Stimulated activated CD4-positive, alpha-beta T cell treated with anti-CD3 and anti-CD28 coated beads, Interleukin-4, amount 100 ng/mL, for 24 hours (primary cell): Measurements from ENCODE around the gene GALT.
A peak's percentile ranks its signal among the peaks of the same experiment; 100 is the strongest.

Experiments used
- DNase-seq: peaks from one replicate; pipeline ENCODE4 v3.0.0-alpha.2; 2020

Gene GALT

DNA sequence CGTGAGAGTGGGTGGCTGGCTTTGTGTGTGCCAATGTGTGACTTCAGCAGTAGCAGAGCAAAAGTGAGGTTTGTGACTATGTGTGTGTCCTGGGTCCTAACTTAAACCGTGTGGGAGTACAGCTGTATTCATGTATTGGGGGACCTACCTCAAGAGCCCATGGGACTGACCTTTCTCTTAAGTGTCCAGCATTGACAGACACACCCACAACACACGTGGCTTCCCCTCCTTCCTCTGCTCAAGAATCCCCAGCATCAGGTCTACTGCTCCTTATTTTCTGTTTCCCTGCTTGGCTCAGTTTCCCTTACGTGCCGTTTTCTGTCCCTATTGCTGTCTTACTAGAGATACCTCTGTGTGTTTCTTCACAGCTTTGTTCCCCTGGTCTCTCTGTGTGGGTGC lies 6.1 kb downstream of the GALT start:
- no peak for DNase-seq

DNA sequence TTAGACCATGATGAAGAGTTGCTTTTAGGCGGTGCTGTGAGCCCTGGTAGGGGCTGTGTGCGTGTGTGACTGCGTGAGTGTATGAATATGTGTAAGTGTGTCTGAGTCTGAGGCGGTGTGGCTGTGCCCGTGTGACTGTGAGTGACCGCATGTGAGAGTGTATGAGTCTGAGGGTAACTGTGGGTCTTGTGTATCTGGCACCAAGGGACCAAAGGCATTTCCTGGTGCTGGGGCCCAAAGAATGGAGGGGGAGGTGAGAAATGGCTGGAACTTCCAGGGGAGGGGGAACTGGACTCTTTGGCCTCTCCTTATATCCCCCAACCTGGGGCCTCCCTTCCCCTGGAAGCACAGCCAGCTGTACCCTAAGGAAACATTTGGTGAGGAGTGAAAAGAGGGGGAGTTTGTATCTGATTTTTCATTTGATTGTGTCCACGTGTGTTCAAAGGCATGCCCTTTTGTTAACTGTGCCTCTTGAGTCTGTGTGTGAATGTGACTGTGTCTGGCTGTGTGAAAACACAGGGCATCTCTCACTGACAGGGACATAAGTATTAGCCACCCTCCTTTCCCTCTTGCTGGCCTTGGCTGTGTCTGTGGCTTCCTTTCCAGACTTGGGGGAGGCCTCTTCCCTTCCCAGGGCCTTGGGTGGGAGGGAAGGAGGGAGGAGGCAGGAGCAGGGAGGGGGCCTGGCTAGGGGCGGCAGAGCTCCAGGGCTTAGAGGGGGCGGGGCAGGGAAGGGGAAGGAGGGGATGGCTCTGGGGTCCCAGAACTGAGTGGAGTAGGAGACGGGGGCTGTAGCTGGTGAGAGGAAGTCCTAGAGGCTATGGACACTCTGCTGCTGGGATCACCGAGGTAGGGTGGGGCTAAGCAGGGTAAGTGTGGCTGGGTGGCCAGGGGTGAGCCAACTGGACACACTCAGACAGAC lies 6.9 kb downstream of the GALT start:
- DNase-seq = no peak

DNA sequence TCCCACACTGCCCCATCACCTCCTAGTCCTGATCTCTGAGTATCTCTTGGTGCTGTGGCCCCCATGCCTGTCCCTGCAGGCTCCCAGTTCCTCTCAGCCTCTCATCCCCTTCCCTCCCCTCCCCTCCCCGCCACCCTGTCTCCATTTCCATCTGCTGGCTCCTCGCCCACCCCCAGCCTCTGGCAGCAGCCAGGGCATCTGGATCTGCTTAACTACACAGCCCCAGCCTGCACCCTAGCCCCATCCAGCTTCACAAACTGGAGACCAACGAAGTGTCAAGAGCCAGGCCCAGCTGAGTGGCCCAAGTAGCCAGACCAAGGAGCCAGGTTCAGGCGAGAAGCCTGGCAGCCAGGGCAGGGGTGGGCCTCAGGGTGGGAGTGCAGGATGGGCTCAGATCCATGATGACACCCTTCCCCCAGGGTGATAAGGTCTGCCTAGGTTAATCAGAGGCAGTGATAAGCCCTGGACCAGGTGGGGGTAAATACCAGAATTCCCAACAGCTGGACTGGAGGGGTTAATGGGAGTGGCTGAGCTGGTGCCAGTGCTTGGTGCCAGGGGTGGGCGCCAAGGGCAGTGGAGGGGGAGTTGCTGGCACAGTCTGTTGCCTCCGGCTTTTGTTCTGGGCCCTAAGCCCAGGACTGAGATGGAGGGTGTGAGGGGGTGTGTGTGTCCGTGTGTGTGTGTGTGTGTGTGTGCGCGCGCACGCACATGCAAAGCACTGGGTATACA lies 8.0 kb downstream of the GALT start:
- DNase-seq = no peak

DNA sequence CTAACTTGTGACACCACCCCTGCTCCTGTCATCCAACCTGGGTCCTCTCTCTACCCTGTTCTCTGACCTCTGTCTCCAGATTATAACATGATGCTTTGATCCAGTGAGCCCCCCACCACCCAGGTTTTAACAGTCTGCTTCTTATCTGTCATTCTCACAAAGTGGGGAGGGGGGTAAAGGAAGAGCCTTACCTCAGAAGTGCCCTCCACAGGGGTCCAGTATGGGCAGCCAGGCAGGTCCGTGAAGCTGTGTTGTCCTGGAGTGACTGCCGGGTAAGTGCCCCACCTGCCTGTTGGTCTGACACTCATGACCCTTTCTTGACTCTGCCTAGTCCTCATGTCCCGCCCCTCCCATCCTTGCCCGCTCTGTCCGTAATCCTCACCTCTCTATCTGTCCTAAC lies 8.9 kb downstream of the GALT start:
- no peak for DNase-seq

DNA sequence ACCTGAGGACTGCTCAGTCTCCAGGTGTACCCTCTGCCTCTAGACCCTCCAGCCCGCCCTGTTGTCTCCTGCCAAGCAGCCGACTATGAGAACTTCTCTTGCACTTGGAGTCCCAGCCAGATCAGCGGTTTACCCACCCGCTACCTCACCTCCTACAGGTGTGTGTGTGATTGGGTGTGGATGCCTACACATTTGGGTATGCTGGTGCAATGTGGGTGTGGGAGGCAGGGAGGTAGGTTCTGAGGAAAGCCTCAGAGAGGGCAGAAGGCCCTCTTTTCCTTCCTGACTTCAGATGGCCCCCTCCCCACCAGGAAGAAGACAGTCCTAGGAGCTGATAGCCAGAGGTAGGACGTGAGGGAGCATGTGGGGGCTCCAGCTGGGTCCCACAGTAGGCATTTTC lies 10.5 kb downstream of the GALT start:
- DNase-seq = no peak

DNA sequence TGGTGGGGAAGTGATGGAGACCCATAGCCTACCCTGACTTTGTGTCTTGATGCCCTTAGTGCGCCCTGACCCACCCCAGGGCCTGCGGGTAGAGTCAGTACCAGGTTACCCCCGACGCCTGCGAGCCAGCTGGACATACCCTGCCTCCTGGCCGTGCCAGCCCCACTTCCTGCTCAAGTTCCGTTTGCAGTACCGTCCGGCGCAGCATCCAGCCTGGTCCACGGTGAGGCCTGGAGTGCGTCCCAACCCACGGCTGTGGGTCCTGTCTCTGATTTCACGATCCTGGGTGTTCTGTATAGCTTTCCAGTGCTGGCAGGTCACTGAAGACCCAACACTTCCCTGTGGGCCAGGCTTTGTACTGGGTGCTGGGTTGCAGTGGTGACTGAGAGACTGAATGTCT lies 12.0 kb downstream of the GALT start:
- no peak for DNase-seq

DNA sequence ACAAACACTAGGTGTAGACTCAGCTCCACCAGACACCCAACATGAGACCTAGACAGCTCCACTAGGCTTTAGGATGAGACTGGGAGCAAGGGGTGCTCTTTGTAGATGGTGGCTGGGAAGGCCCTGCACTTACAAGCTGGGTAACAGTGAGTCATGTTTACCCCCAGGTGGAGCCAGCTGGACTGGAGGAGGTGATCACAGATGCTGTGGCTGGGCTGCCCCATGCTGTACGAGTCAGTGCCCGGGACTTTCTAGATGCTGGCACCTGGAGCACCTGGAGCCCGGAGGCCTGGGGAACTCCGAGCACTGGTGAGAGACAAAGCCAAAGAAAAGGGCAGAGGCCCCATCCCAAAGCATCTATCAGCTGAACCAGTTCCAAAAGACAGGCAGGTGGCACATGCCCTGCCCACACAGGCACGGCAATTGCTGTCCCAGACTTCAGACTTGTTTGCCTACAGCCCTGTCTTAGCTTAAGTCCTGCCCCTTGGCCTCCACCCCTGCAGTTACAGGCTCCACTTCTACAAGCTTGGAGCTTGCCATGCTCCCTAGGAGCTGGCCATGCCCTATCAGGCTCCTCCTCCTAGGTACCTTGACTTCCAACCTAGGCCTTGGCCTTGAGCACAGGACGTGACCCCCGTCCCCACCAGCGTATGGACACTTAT lies 13.2 kb downstream of the GALT start:
- no peak for DNase-seq

DNA sequence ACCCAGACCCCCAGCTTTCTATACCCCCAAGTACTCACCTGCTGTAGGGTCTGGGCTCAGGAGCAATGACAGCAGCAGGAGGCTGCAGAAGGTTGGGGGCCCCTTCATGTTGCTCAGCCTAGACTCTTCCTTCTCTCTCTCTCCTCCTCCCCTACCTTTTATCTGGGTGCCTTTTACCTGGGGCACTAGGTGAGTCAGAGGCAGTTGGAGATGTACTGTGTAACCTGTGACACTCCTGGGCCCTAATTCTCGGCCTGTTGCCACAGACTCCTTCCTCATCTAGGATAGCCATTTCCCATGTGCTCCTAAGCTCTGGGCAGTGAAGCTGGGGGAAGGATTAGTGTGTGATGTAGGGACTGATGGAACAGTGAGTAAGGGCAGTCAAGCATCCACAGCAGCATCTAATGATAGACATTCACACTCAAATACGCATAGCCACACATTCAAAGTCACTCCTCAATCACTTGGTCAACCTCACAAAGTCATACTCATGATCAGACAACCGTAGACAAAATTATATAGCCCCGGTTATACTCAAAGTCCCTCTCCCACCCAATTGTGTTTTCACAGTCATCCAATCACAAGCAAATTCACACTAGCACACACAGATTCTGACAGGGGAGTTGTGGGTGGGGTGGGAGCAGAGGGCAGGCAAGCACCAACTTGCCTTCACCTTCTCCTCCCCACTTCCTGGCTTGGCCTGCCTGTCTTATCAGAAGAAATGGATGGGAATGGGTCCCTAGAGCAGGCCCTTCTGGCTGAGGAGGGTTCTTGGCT lies 16.2 kb downstream of the GALT start, which contains the start of gene CCL27:
Gene CCL27 (minus strand): TSS at position 132 of the 777 bp plus-strand sequence. CDS start 24 bp downstream, at position 108.
- DNase-seq = no peak

DNA sequence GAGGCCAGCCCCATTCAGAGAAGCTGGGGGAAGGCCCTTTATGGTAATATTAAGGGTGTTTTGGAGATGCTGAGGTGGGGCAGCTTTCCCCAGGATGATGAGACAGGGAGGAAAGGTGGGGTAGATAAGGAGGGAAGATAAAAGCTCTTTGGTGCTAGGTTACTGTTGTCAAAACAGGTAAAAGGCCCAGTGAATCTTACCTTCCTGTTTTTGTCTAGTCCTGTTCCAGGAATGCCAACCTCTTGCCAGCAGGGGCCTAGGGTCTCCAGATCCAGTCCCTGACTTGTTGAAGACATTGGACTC lies 16.8 kb downstream of the GALT start:
- no peak for DNase-seq

DNA sequence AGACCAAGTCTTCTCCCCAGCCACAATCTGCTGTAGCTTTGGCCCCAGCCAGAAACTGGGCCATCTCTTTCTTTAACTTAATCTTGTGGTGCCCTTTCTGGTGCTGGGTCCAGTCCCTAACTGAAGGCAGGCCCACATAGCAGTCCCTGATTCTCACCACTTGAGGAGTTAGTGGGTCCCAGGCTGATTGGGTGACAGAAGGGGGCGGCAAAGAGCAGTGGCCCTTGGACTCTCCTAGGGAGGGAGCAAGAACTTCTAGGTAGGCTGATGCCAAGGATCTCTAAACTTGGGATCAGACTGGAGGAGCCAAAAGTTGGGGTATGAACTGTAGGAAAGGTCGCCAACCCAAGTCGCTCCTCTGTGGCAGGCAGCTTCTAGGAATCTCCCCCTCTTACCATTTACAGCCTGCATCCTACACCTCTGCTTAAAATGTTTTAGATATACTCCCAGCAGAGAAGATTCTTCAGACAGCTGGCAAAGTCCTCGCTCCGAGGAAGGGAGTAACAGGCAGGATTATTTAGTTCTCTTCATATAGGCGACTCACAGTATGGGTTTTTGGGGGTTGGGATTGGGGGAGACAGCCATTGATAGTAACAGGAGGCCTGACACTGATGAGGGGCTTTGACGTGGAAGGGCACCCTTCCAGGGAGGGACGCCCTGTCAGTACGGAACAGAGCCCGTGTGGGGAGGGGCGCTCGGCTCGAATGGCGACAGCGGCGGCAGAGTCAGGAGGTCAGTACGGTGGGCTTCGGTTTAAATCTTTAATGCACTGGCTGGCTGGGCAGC lies 18.0 kb downstream of the GALT start:
- DNase-seq = peak; percentile 58

DNA sequence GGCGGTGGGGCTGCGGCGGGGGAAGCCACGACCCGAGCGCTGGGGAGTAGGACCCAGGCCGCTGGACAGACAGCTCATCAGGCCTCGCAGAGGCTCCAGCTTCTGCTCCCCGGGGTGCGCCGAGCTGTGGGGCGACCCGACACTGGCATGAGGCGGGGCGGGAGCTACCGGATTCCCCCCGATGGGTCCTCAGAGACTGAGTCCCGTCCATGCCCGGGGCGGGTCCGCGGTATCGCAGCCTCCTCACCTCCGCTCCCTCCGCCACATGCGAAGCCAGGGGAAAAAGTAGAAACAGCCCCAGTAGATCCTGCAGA lies 18.5 kb downstream of the GALT start:
- no peak for DNase-seq

DNA sequence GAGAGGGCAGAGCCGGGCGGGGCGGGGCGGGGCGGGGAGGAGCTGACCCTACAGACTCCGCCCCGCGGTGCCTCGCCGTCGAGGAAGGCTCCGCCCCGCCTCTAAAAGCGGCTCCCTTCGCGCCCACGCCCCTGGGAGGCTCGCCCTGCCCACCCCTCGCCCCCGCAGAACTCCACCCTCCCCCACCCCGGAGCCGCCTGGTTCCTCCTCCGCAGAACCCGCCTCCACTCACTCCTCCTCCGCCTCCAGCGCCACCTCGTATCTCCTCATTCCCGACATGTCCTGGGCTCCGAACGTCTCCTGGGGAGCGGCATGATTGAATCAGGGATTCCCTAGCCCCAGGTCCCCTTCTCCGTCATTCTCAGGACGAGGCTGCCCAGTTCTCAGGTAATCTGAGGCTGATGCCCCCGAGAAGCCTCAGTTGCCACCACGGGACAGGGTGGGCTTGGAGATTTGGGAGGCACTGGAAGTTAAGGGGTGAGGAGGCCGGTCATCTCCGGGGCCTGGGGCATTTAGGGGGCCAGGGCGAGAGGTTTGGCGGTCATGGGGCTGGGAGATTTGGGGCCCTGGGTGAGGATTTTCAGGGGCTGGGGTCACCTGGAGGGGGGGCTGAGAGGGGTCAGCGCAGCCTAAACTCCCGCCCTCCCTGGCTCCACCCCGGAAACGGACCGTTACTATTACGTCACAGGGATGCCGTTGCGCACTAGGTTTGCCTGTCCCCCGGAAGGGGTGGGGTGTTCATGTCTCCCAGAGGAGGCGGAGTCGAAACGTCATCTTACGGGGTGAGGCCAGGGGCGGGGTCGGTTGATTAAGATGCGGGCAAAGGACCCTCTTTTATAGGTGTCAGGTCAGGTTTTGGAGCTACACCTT lies 19.1 kb downstream of the GALT start:
- DNase-seq = peak; percentile 82

DNA sequence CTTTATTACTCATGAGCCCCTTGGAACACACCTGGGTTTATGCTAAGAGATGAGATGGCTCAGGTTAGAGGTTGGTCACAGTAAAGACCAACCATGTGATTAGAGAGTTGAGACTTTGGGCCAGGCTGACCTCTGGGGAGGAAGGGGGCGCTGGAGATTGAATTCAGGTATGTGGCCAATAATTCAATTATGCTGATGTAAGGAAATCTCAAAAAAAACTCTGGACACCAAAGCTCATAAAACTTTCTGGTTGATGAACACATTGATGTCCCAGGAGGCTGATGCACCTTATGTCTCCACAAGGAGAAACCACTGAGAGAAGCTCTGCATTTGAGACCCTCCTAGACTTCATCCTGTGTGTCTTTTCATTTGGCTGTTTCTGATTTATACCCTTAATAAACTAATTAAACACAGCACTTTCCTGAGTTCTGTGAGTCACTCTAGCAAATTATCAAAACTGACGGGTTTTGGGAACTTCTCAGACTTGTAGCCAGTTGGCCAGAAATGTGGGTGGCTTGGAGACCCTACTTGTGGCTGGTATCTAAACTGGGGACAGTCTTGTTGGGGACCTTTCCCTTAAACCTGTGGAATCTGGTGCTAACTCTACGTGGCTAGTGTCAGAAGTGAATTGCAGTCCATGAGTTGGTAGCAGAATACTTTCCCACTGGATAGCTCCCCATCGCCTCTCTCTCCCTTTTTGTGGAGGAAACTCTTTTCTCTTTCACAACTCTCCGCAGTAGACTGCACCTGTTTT lies 23.5 kb downstream of the GALT start:
- no peak for DNase-seq

DNA sequence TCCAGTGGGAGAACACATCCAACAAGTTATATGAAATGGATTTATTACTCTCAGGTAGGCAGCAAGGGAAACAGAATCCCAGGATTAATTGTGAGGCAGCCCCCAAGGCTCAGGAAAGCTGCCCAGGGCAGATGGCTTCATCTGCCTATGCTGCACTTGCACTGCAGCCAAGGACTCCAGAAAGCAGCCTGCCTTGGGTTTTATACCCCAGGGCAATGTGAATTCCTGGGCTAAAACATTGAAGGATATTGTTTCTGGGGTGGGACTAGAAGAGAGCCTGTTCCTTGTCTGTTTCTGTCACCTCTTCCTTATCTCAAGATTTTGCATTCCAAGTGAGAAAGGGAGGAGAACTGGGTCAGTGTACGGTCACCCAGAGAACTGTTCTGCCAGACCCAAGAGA lies 24.8 kb downstream of the GALT start:
- DNase-seq = no peak

DNA sequence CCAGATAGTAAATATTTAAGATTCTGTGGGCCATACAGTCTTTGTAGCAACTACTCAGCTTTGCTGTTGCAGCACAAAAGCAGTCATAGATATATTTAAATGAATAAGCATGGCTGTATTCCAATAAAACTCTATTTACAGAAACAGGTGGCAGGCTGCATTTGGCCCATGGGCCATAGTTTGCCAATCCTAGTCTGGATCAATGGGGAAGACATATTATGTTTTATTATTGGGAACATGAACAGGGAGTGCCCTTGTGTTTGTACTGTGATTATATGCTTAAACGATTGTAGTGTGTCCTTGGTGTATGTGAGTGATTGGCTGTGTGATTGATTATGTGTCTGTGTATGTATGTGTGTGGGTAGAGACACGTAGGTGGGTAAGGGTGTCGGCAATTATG lies 28.0 kb downstream of the GALT start:
- no peak for DNase-seq

DNA sequence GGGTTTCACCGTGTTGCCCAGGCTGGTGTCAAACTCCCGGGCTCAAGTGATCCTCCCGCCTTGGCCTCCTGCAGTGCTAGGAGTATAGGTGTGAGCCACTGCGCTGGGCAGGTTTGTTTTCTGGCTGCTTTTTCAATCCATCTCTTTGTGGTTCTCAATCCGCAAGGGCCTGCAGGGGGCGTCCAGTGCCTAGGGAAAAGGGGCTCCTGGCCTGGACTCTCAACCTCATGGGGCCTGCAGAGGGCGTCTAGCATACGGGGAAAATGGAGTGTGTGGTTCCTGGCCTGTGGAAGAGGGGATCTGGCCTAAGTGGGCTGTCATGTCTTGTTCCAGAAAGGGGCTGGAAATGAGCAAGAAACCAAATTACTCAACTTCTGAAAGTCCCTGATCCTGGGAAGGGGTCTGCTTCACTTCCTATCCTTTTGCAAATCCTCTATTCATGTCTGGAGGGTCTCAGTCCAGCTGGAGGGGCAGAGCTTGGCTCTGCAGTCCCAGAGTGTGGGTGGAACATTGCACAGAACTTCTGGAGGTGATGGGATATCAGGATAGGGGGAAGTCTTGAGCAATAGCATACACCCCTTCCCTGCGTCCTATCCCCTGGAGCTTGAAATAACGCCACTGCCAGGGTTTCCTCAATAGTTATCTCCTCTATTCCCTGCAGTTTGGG lies 28.7 kb downstream of the GALT start:
- DNase-seq = peak; percentile 63

DNA sequence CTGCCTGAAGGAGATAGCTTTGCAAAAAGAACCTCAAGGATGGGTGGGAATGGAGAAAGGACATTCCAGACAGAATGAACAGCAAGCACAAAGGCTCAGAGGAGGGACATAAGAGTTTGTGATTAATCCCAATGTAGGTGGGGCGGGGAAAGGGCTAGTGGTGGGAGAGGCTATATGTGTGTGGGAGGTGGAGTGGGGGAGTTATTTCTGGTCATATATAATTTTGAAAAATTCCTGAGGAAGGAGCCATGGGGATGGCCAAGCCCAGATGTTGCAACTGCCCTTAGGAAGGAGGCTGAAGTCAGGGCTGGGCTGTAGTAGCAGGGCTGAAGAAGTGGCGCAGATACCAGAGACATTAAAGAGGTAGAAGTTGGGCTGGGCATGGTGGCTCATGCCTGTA lies 29.4 kb downstream of the GALT start:
- DNase-seq = no peak

DNA sequence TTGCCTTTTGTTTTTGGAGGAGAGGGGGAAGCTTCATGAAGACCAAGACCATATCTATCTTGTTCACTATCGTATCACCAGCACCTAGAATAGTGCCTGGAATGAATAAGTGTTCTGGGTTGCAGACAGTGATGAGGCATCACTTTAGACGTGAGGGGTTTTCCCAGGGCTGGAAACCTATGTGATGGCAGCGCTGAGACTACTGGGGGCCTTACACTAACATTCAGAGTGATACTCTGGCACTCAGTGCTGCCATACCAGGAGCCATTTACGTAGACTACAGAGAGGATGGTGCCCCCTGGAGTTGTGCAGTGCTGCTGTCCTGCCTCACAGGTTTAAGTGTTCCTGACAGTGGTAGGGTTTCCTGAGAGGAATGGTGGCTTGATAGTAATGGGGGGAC lies 37.7 kb downstream of the GALT start:
- DNase-seq = peak; percentile 52

DNA sequence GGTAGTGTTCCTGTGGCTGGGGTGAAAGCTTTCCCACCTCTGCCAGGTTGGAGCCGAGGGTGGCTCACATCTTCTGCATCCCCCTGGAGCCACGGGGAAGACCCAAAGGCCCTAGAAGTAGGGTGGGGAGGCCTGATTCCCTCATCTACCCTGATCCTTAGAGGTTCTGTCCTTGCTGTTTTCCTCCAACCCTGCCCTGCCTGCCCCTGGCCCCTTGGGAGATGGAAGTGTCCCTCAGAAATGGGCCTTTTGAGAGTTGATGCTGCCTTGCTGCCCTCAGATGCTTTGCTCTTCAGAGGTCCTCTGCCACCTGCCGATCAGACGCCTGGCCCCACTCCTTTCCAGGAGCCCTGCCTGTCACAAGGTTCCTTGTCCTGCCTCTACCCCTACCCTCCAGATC lies 38.3 kb downstream of the GALT start:
- DNase-seq = no peak

DNA sequence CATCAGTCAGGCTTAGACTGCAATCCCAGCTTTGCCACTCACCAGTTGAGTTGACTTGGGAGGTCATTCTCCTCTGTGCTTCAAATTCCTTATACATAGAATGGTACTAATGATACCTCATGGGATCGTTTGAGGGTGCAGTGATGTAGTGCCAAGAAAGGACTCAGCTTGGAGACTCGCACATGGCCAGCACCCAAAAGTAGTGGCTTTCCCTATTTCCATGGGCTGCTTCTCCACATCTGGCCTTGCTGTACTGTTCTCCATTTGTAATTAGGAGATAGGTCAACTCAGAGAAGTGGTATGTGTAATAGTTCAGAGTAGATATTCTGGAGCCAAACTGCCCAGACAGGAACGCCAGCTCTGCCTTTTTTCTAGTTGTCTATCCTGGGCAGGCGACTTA lies 39.1 kb downstream of the GALT start:
- no peak for DNase-seq
